ENCODE measurements around the gene USP9Y. TPM values are rescaled to one million over a fixed set of nuclear protein-coding genes. Genes with fewer than 3 reads are reported as not detected.

The USP9Y gene
- total and polyA plus RNA-seq, 2 donors (not counting 1 experiment from before 2014, with no cell fraction given), result 42.1 TPM; not detected in 1

Other genes starting within 250 kb of the USP9Y start
- 155 and 164 TPM in 2 replicates for gene DDX3Y, start 203.6 kb downstream of the USP9Y start, total RNA-seq
- gene DDX3Y, start 203.6 kb downstream of the USP9Y start, polyA plus RNA-seq, result not detected in 2 replicates